Measurements from ENCODE around the gene ITPK1.

GRCh38 chr14:92987148-92987570, 128.6 kb downstream of the ITPK1 start:
- TF ChIP-seq, protein P1, sequence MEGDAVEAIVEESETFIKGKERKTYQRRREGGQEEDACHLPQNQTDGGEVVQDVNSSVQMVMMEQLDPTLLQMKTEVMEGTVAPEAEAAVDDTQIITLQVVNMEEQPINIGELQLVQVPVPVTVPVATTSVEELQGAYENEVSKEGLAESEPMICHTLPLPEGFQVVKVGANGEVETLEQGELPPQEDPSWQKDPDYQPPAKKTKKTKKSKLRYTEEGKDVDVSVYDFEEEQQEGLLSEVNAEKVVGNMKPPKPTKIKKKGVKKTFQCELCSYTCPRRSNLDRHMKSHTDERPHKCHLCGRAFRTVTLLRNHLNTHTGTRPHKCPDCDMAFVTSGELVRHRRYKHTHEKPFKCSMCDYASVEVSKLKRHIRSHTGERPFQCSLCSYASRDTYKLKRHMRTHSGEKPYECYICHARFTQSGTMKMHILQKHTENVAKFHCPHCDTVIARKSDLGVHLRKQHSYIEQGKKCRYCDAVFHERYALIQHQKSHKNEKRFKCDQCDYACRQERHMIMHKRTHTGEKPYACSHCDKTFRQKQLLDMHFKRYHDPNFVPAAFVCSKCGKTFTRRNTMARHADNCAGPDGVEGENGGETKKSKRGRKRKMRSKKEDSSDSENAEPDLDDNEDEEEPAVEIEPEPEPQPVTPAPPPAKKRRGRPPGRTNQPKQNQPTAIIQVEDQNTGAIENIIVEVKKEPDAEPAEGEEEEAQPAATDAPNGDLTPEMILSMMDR (conservative IDR thresholded peaks at IDR 0.05; ENCODE audit: low read depth, low read length) = no peak
- TF ChIP-seq EZH2 (IDR thresholded peaks at IDR 0.05; ENCODE audit: borderline replicate concordance, low read depth, low read length, poor library complexity, severe bottlenecking) = no peak

Measured in A673 (cell line).